HG03571 (cell line): Measurements from ENCODE around the gene ZNF787.
"Not testable (repeated sequence)": the region's sequence is repeated elsewhere in the genome, so short reads cannot be mapped to it uniquely, and the experiment has no call there.

ENCODE experiments used
- ATAC-seq: cut with Tn5 transposase; IDR thresholded peaks from one replicate; pipeline ENCODE4 v1.9.1; 2021; ENCODE audit not compliant: unreplicated experiment

Gene ZNF787

GRCh38 chr19:56106993-56107392, 14.1 kb downstream of the ZNF787 start:
- no peak for ATAC-seq

- ATAC-seq, result no peak
These were observed 14.7 kb downstream of the ZNF787 start for GRCh38 chr19:56106397-56106849.

- ATAC-seq, result not testable (repeated sequence)
These were observed 15.2 kb downstream of the ZNF787 start for GRCh38 chr19:56105831-56106396.

GRCh38 chr19:56105090-56105701, 15.9 kb downstream of the ZNF787 start:
- ATAC-seq, result no peak

- no peak for ATAC-seq
These were observed 16.7 kb downstream of the ZNF787 start for GRCh38 chr19:56104423-56104822.

- no peak for ATAC-seq
These were observed 18.0 kb downstream of the ZNF787 start for GRCh38 chr19:56103027-56103614.

- no peak for ATAC-seq
These were observed 19.2 kb downstream of the ZNF787 start for GRCh38 chr19:56101746-56102535.

- no peak for ATAC-seq
These were observed 20.0 kb downstream of the ZNF787 start for GRCh38 chr19:56101095-56101494.

- ATAC-seq, result no peak
These were observed 21.2 kb downstream of the ZNF787 start for GRCh38 chr19:56099638-56100539.

GRCh38 chr19:56098731-56099568, 22.1 kb downstream of the ZNF787 start:
- ATAC-seq, result no peak

GRCh38 chr19:56098237-56098636, 22.9 kb downstream of the ZNF787 start:
- not testable (repeated sequence) for ATAC-seq

- ATAC-seq, result no peak
These were observed 23.3 kb downstream of the ZNF787 start for GRCh38 chr19:56097776-56098175.

GRCh38 chr19:56097306-56097705, 23.8 kb downstream of the ZNF787 start:
- no peak for ATAC-seq

- no peak for ATAC-seq
These were observed 24.4 kb downstream of the ZNF787 start for GRCh38 chr19:56096665-56097064.

- no peak for ATAC-seq
These were observed 26.6 kb downstream of the ZNF787 start for GRCh38 chr19:56094449-56094848.

GRCh38 chr19:56092685-56093631, 28.1 kb downstream of the ZNF787 start:
- no peak for ATAC-seq

- no peak for ATAC-seq
These were observed 29.1 kb downstream of the ZNF787 start for GRCh38 chr19:56091751-56092546.

GRCh38 chr19:56091066-56091490, 30.0 kb downstream of the ZNF787 start:
- ATAC-seq, result no peak
